Vagina (tissue), 2 donors: ENCODE measurements around the gene GPR17. TPM values are rescaled to one million over a fixed set of nuclear protein-coding genes. Genes with fewer than 3 reads are reported as not detected.

Experiments used
- DNase-seq, 2 donors: peaks; one replicate each; pipeline ENCODE4 v3.0.0-alpha.2; 2017; ENCODE audit errors: extremely low spot score in 2 of 2
- H3K27ac ChIP-seq: fragments of 200-600 bp; sonication (generic); one replicate; pipeline ENCODE4 v1.5.1; 2019
- H3K27me3 ChIP-seq: fragments of 200-600 bp; sonication (generic); one replicate; pipeline ENCODE4 v1.5.1; 2019
- H3K36me3 ChIP-seq, 2 donors: fragments of 200-600 bp; sonication (generic); one replicate each; pipeline ENCODE4 v1.5.1; 2017 to 2019
- H3K4me1 ChIP-seq: fragments of 200-600 bp; sonication (generic); one replicate; pipeline ENCODE4 v1.5.1; 2019
- H3K4me3 ChIP-seq, 2 donors: fragments of 200-600 bp; sonication (generic); 1 replicate in 1 of 2; 2 replicates in 1 of 2; pipeline ENCODE4 v1.5.1; 2016 to 2019
- H3K9me3 ChIP-seq: fragments of 200-600 bp; sonication (generic); one replicate; pipeline ENCODE4 v1.5.1; 2019
- CTCF ChIP-seq, 3 experiments: fragments of 450-650 bp in 2 of 3; fragments of 200-600 bp in 1 of 3; sonication (generic) in 1 of 3; IDR thresholded peaks; one replicate each; pipeline ENCODE4 v1.5.1; 2017 to 2019; ENCODE audit warnings: antibody characterized with exemption in 3 of 3, mild to moderate bottlenecking in 2 of 3, moderate library complexity in 2 of 3
- POLR2A ChIP-seq, 2 donors: fragments of 450-650 bp; IDR thresholded peaks; one replicate each; pipeline ENCODE4 v1.6.1; 2017; ENCODE audit warnings: antibody characterized with exemption in 2 of 2, mild to moderate bottlenecking in 2 of 2, moderate library complexity in 2 of 2
- POLR2AphosphoS5 ChIP-seq, 2 donors: sonication (generic); formaldehyde crosslinking; IDR thresholded peaks; one replicate each; pipeline ENCODE4 v1.9.0; 2017; ENCODE audit warnings: antibody characterized with exemption in 2 of 2, mild to moderate bottlenecking in 2 of 2, low read depth in 1 of 2; ENCODE audit not compliant: insufficient read depth in 1 of 2
- intact Hi-C: fragments of 100-400 bp; cut with DNase I; formaldehyde crosslinking; loops from one replicate; pipeline ENCODE4 v1.15.1; 2023
- total RNA-seq: library from RNA; depleted of rRNA; stranded (reverse); fragments of >200 nt; gene quantifications from one replicate; pipeline ENCODE4 v1.2.3, GENCODE V29; 2016

GPR17 gene
- total RNA-seq, 1 donor from 2014 or later = not detected

- H3K9me3 ChIP-seq = peaks cover 5% of the 10 kb centered on the region
- DNase-seq = no peak
- no peaks in the 10 kb centered on the region for H3K36me3 ChIP-seq
- H3K27me3 ChIP-seq = no peaks in the 10 kb centered on the region
- no peaks in the 10 kb centered on the region for H3K4me1 ChIP-seq
- H3K4me3 ChIP-seq = no peak overlapping the region
- intact Hi-C loops = no loop called here
- no peak overlapping the region for H3K27ac ChIP-seq
- TF ChIP-seq POLR2A (IDR thresholded peaks at IDR 0.05) (no peak), CTCF (IDR thresholded peaks at IDR 0.05) (no peak), POLR2AphosphoS5 (IDR thresholded peaks at IDR 0.05; ENCODE audit: insufficient read depth in 1 of 2, low read depth in 1 of 2) (no peak)
Measured at GRCh38 chr2:127615511-127616166, 30.3 kb upstream of the GPR17 start.

GRCh38 chr2:127618551-127619202, 27.3 kb upstream of the GPR17 start:
- Histone ChIP-seq H3K36me3 (no peaks in the 10 kb centered on the region), H3K9me3 (no peaks in the 10 kb centered on the region), H3K27ac (no peak overlapping the region), H3K27me3 (no peaks in the 10 kb centered on the region), H3K4me1 (no peaks in the 10 kb centered on the region), H3K4me3 (no peak overlapping the region)
- intact Hi-C loops = no loop called here
- no peak for DNase-seq
- no peak for TF ChIP-seq POLR2AphosphoS5 (IDR thresholded peaks at IDR 0.05; ENCODE audit: insufficient read depth in 1 of 2, low read depth in 1 of 2)
- TF ChIP-seq CTCF (IDR thresholded peaks at IDR 0.05) = no peak
- no peak for TF ChIP-seq POLR2A (IDR thresholded peaks at IDR 0.05)

GRCh38 chr2:127619203-127619590, 26.8 kb upstream of the GPR17 start:
- no peak overlapping the region for H3K27ac ChIP-seq
- H3K4me1 ChIP-seq = no peaks in the 10 kb centered on the region
- intact Hi-C loops = no loop called here
- no peak for TF ChIP-seq POLR2A (IDR thresholded peaks at IDR 0.05)
- TF ChIP-seq POLR2AphosphoS5 (IDR thresholded peaks at IDR 0.05; ENCODE audit: insufficient read depth in 1 of 2, low read depth in 1 of 2) = no peak
- no peak for TF ChIP-seq CTCF (IDR thresholded peaks at IDR 0.05)
- no peaks in the 10 kb centered on the region for H3K9me3 ChIP-seq
- no peak for DNase-seq
- H3K36me3 ChIP-seq = no peaks in the 10 kb centered on the region
- no peak overlapping the region for H3K4me3 ChIP-seq
- H3K27me3 ChIP-seq = no peaks in the 10 kb centered on the region

GRCh38 chr2:127619877-127620705, 25.9 kb upstream of the GPR17 start:
- no peak for DNase-seq

More at GRCh38 chr2:127619877-127620705, 25.9 kb upstream of the GPR17 start:
- no peak overlapping the region for H3K27ac ChIP-seq
- no peaks in the 10 kb centered on the region for H3K27me3 ChIP-seq
- H3K9me3 ChIP-seq = no peaks in the 10 kb centered on the region
- no peak overlapping the region for H3K4me3 ChIP-seq
- no peaks in the 10 kb centered on the region for H3K36me3 ChIP-seq
- TF ChIP-seq CTCF (IDR thresholded peaks at IDR 0.05) (no peak), POLR2A (IDR thresholded peaks at IDR 0.05) (no peak)
- intact Hi-C loops = no loop called here
- no peaks in the 10 kb centered on the region for H3K4me1 ChIP-seq
